Thyroid gland (tissue), 4 donors: ENCODE measurements around the gene TWSG1.

ENCODE experiments used
- CTCF ChIP-seq, 6 experiments: fragments of 200-600 bp in 3 of 6; fragments of 450-650 bp in 3 of 6; sonication (generic) in 3 of 6; IDR thresholded peaks; one replicate each; pipeline ENCODE4 v1.5.1; 2016 to 2019; ENCODE audit warnings: antibody characterized with exemption in 6 of 6, mild to moderate bottlenecking in 2 of 6, inconsistent platforms in 1 of 6, moderate library complexity in 1 of 6
- POLR2A ChIP-seq, 2 donors: fragments of 450-650 bp; IDR thresholded peaks; one replicate each; pipeline ENCODE4 v1.6.1; 2017; ENCODE audit warnings: antibody characterized with exemption in 2 of 2, mild to moderate bottlenecking in 2 of 2, moderate library complexity in 1 of 2

DNA sequence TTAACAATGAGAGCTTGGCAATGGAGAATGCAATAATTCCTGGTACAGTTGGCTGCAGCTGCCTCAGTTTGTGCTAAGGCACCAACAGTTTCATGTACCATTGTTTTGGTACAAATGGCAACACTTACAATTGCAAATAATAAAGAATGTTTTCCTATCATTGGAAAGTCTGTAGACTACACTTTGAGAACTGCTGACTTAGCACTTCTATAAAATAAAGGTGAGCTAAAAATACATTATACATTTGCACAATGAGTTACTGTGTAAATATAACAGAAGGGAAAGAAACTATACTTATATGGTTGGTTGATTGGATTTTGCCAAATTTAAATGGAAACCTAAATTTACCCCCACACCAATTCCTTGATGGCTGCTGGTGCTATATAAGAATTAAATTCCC lies 44.9 kb upstream of the TWSG1 start:
- no peak for TF ChIP-seq CTCF (IDR thresholded peaks at IDR 0.05)
- no peak for TF ChIP-seq POLR2A (IDR thresholded peaks at IDR 0.05)
